Endothelial cell of umbilical vein (primary cell): ENCODE measurements around the gene USP31. TPM values are rescaled to one million over a fixed set of nuclear protein-coding genes. Genes with fewer than 3 reads are reported as not detected.

ENCODE experiments used
- BruUV-seq: library from RNA; stranded (reverse); fragments of 400-500 nt; replicated peaks from 2 replicates; lab custom pipeline; 2021; lab: Mats Ljungman, UMichigan
- CTCF ChIA-PET: fragments of 300-600, 350-600 bp; sonication (Branson Sonifier 250); formaldehyde crosslinking; loops from one replicate; lab custom pipeline; 2021; ENCODE audit warnings: antibody characterized with exemption, inconsistent platforms; lab: Charles Lee
- POLR2A ChIA-PET: fragments of 300-600, 350-600 bp; sonication (Branson Sonifier 250); formaldehyde crosslinking; loops from one replicate; lab custom pipeline; 2021; ENCODE audit warnings: antibody characterized with exemption, inconsistent platforms; lab: Charles Lee
- DNase-seq: peaks from one replicate; pipeline ENCODE4 v3.0.0-alpha.2; 2011; ENCODE audit warnings: low read depth, low spot score
- FAIRE-seq: peaks from 2 replicates; lab custom pipeline; 2011; peaks lifted over from hg19 to GRCh38; lab: Jason Lieb, UNC
- H2AFZ ChIP-seq: 2 replicates; pipeline ENCODE4 v1.6.0; 2012; ENCODE audit warnings: low read depth, low read length, control low read depth, inconsistent platforms
- H3K27ac ChIP-seq: 2 replicates; pipeline ENCODE4 v1.5.1; 2011; ENCODE audit warnings: low read depth, mild to moderate bottlenecking, control low read depth, low read length, moderate library complexity; ENCODE audit not compliant: insufficient read depth
- H3K27me3 ChIP-seq, 2 experiments: 2 replicates each; pipeline versions ENCODE4 v1.6.0 to v1.6.1; 2011; ENCODE audit warnings: low read length in 2 of 2, mixed read lengths in 1 of 2; ENCODE audit not compliant: control insufficient read depth in 2 of 2, insufficient read depth in 2 of 2
- H3K36me3 ChIP-seq, 2 experiments: 2 replicates in 1 of 2; 3 replicates in 1 of 2; pipeline ENCODE4 v1.5.1; 2011; ENCODE audit warnings: low read length in 2 of 2, mild to moderate bottlenecking in 1 of 2, moderate library complexity in 1 of 2; ENCODE audit not compliant: control insufficient read depth in 2 of 2, insufficient read depth in 2 of 2; ENCODE audit errors: extremely low read depth in 1 of 2
- H3K4me1 ChIP-seq: 3 replicates; pipeline ENCODE4 v1.5.1; 2011; ENCODE audit warnings: mild to moderate bottlenecking, low read length; ENCODE audit not compliant: control insufficient read depth, insufficient read depth; ENCODE audit errors: extremely low read depth
- H3K4me2 ChIP-seq: 2 replicates; pipeline ENCODE4 v1.6.1; 2011; ENCODE audit warnings: low read length, control low read depth, mixed read lengths; ENCODE audit not compliant: insufficient read depth
- H3K4me3 ChIP-seq, 3 experiments: fragments of 200-600 bp in 1 of 3; sonication (generic), shearing (Covaris generic) in 1 of 3; replicated peaks in 1 of 3; 2 replicates each; pipeline ENCODE4 v1.5.1; 2011 to 2016; ENCODE audit warnings: control low read depth in 3 of 3, low read length in 3 of 3, mild to moderate bottlenecking in 2 of 3, inconsistent platforms in 1 of 3, low read depth in 1 of 3, moderate library complexity in 1 of 3; ENCODE audit not compliant: insufficient read depth in 1 of 3
- H3K79me2 ChIP-seq: 2 replicates; pipeline ENCODE4 v1.6.0; 2012; ENCODE audit warnings: low read length, inconsistent platforms; ENCODE audit not compliant: control insufficient read depth, insufficient read depth
- H3K9ac ChIP-seq: replicated peaks from 2 replicates; pipeline ENCODE3; 2011; ENCODE audit warnings: low read length, control low read depth; ENCODE audit not compliant: insufficient read depth; ENCODE audit errors: extremely low read depth
- H3K9me1 ChIP-seq: replicated peaks from 3 replicates; pipeline ENCODE4 v1.6.0; 2011; ENCODE audit warnings: mild to moderate bottlenecking, low read length; ENCODE audit not compliant: control insufficient read depth, insufficient read depth; ENCODE audit errors: extremely low read depth
- H3K9me3 ChIP-seq: replicated peaks from 2 replicates; pipeline ENCODE4 v1.5.1; 2012; ENCODE audit warnings: low read length, inconsistent platforms; ENCODE audit not compliant: control insufficient read depth, insufficient read depth
- H4K20me1 ChIP-seq: replicated peaks from 2 replicates; pipeline ENCODE3; 2011; ENCODE audit warnings: mild to moderate bottlenecking, low read length; ENCODE audit not compliant: control insufficient read depth, insufficient read depth; ENCODE audit errors: extremely low read depth
- CTCF ChIP-seq, 2 donors: IDR thresholded peaks; 1 replicate in 1 of 2; 2 replicates in 1 of 2; pipeline ENCODE4 v1.5.1; 2011; ENCODE audit warnings: low read length in 2 of 2, mild to moderate bottlenecking in 2 of 2, moderate library complexity in 2 of 2, control low read depth in 1 of 2, inconsistent platforms in 1 of 2, low read depth in 1 of 2; ENCODE audit not compliant: insufficient read depth in 1 of 2; ENCODE audit errors: extremely low read depth in 1 of 2
- EZH2 ChIP-seq: IDR thresholded peaks from 2 replicates; pipeline ENCODE4 v1.6.1; 2012; ENCODE audit warnings: borderline replicate concordance, low read depth, mild to moderate bottlenecking, moderate library complexity, low read length, inconsistent platforms; ENCODE audit not compliant: severe bottlenecking
- MYC ChIP-seq: IDR thresholded peaks from one replicate; pipeline ENCODE4 v1.6.1; 2011; ENCODE audit warnings: mild to moderate bottlenecking, low read depth, low read length
- POLR2A ChIP-seq: IDR thresholded peaks from 2 replicates; pipeline ENCODE4 v1.6.1; 2012; ENCODE audit warnings: low read depth, mild to moderate bottlenecking, control low read depth, low read length
- POLR2AphosphoS5 ChIP-seq: IDR thresholded peaks from 2 replicates; pipeline ENCODE4 v1.6.1; 2012; ENCODE audit warnings: low read depth, mild to moderate bottlenecking, control low read depth, low read length, moderate library complexity; ENCODE audit not compliant: insufficient read depth
- dilution Hi-C: fragments of 300-500 bp; cut with MboI; formaldehyde crosslinking; loops from one replicate; pipeline ENCODE4 v1.15.0; 2019; ENCODE audit warnings: low sequenced_read_pairs; ENCODE audit not compliant: extremely low pct_ligation_motif_present
- intact Hi-C: fragments of 100-400 bp; cut with micrococcal nuclease; formaldehyde crosslinking; loops from one replicate; pipeline ENCODE4 v1.10.0; 2022
- polyA plus RNA-seq, 4 experiments: library from polyadenylated mRNA; depleted of rRNA in 3 of 4; stranded (reverse) in 3 of 4; unstranded in 1 of 4; fragments of >200 nt; gene quantifications; 2 replicates each; pipeline versions ENCODE4 v1.2.1 to v1.2.3, GENCODE V29; 2011 to 2012; ENCODE audit warnings: missing spikeins in 1 of 4
- total RNA-seq: library from RNA; stranded (reverse); gene quantifications from 2 replicates; pipeline ENCODE4 v1.2.3, GENCODE V29; 2021
- TF ChIP-seq, protein P1 (sequence below): IDR thresholded peaks from 2 replicates; pipeline ENCODE4 v1.6.1; 2011; ENCODE audit not compliant: insufficient read depth, insufficient read length

The USP31 gene
- total and polyA plus RNA-seq, 2 donors (not counting 3 experiments of a cell fraction or from before 2014, with no cell fraction given), result 14.5 to 42.4 TPM

GRCh38 chr16:23148513-23149266, 562 bp downstream of the USP31 start:
- DNase-seq, result peak; percentile 63
- Histone ChIP-seq H3K9me1 (no peaks in the 10 kb centered on the region), H3K4me3 (peak overlapping the region; percentile 75 to 91 (median 84)), H3K4me1 (peaks cover 21% of the 10 kb centered on the region), H3K79me2 (peaks cover 47% of the 10 kb centered on the region), H2AFZ (peak overlapping the region; percentile 55), H3K36me3 (no peaks in the 10 kb centered on the region), H3K27me3 (no peaks in the 10 kb centered on the region), H3K9ac (peak overlapping the region; percentile 74), H4K20me1 (peaks cover 4% of the 10 kb centered on the region), H3K9me3 (no peaks in the 10 kb centered on the region), H3K27ac (peak overlapping the region; percentile 51), H3K4me2 (peak overlapping the region; percentile 77)
- peak; percentile 11 for TF ChIP-seq POLR2A
- peak; percentile 74 for TF ChIP-seq MYC
- peak; percentile 59 for TF ChIP-seq POLR2AphosphoS5
- no peak for TF ChIP-seq EZH2
- TF ChIP-seq CTCF (IDR thresholded peaks at IDR 0.05; ENCODE audit: extremely low read depth in 1 of 2, insufficient read depth in 1 of 2, low read depth in 1 of 2, low read length in 2 of 2), result no peak
- TF ChIP-seq, protein P1, sequence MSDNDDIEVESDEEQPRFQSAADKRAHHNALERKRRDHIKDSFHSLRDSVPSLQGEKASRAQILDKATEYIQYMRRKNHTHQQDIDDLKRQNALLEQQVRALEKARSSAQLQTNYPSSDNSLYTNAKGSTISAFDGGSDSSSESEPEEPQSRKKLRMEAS, result peak; percentile 79
- intact Hi-C loops, result loop anchor here (1.0 to 5.0 kb wide), 3 partner anchors 16 to 250 kb away; no protein-coding TSS in a partner anchor
- no TSS peak for BruUV-seq
- ChIA-PET POLR2A (interaction anchor here (0.9 to 1.3 kb wide), 4 partner anchors 14 to 69 kb away, joined by 3 to 6 read pairs (median 4); no protein-coding TSS in a partner anchor), CTCF (interaction anchor here (0.7 to 2.4 kb wide), 10 partner anchors 14 to 288 kb away, joined by 3 to 12 read pairs (median 5); no protein-coding TSS in a partner anchor)
- peak; percentile 40 for FAIRE-seq
- dilution Hi-C loops, result no loop called here
